GM12878 (cell line): ENCODE measurements around the gene ZMIZ1. TPM values are rescaled to one million over a fixed set of nuclear protein-coding genes. Genes with fewer than 3 reads are reported as not detected.

Experiments
- ATAC-seq: fragments of 200-7000 bp; cut with Tn5 transposase; 3 replicates; pipeline ENCODE4 v1.9.1; 2020; ENCODE audit warnings: mild to moderate bottlenecking, moderate library complexity
- BruUV-seq: library from RNA; stranded (reverse); fragments of 400-500 nt; replicated peaks from 2 replicates; lab custom pipeline; 2021; lab: Mats Ljungman, UMichigan
- CTCF ChIA-PET: fragments of 300-600 bp; sonication (Branson Sonifier 250); formaldehyde crosslinking; extraction: SDS; loops from one replicate; lab custom pipeline; 2021; ENCODE audit warnings: inconsistent platforms; lab: Yijun Ruan, JAX
- POLR2A ChIA-PET: fragments of 350-600 bp; formaldehyde crosslinking; extraction: SDS; loops from one replicate; lab custom pipeline; 2021; ENCODE audit warnings: inconsistent platforms; lab: Charles Lee
- RAD21 ChIA-PET: fragments of 300-600 bp; sonication (Branson Sonifier 250); formaldehyde crosslinking; loops from one replicate; lab custom pipeline; 2023; ENCODE audit warnings: antibody characterized with exemption; ENCODE audit not compliant: unreplicated experiment; lab: Charles Lee
- SMC1A ChIA-PET: fragments of 300-600 bp; sonication (Branson Sonifier 250); formaldehyde crosslinking; loops from one replicate; lab custom pipeline; 2023; ENCODE audit not compliant: unreplicated experiment, uncharacterized antibody; lab: Charles Lee
- DNase-seq: peaks from one replicate; pipeline ENCODE4 v3.0.0-alpha.2; 2011; ENCODE audit warnings: low read depth, low spot score
- FAIRE-seq: peaks from 3 replicates; lab custom pipeline; 2011; peaks lifted over from hg19 to GRCh38; lab: Jason Lieb, UNC
- H2AFZ ChIP-seq: 2 replicates; pipeline ENCODE4 v1.6.0; 2011; ENCODE audit warnings: low read depth, low read length, control low read depth; ENCODE audit not compliant: control insufficient read depth
- H3K27ac ChIP-seq: 2 replicates; pipeline ENCODE4 v1.5.1; 2011; ENCODE audit warnings: control low read depth; ENCODE audit not compliant: control insufficient read depth, insufficient read depth
- H3K27me3 ChIP-seq, 2 experiments: replicated peaks in 1 of 2; 2 replicates each; pipeline versions ENCODE4 v1.6.0 to v1.6.1; 2011; ENCODE audit warnings: low read length in 1 of 2; ENCODE audit not compliant: control insufficient read depth in 2 of 2, insufficient read depth in 2 of 2
- H3K36me3 ChIP-seq, 2 experiments: 2 replicates each; pipeline ENCODE4 v1.5.1; 2011; ENCODE audit warnings: low read length in 1 of 2; ENCODE audit not compliant: control insufficient read depth in 2 of 2, insufficient read depth in 2 of 2
- H3K4me1 ChIP-seq: 2 replicates; pipeline ENCODE4 v1.6.1; 2011; ENCODE audit warnings: mild to moderate bottlenecking, low read length, moderate library complexity, mixed read lengths; ENCODE audit not compliant: control insufficient read depth, insufficient read depth
- H3K4me2 ChIP-seq: 2 replicates; pipeline ENCODE4 v1.6.0; 2011; ENCODE audit warnings: control low read depth; ENCODE audit not compliant: control insufficient read depth, insufficient read depth
- H3K4me3 ChIP-seq: fragments of 200-600 bp; sonication (generic); 2 replicates; pipeline ENCODE4 v1.5.1; 2016
- H3K79me2 ChIP-seq: 2 replicates; pipeline ENCODE4 v1.6.0; 2011; ENCODE audit warnings: low read length; ENCODE audit not compliant: control insufficient read depth, insufficient read depth
- H3K9ac ChIP-seq: 2 replicates; pipeline ENCODE4 v1.8.0; 2011; ENCODE audit warnings: low read length, control low read depth, mixed read lengths; ENCODE audit not compliant: control insufficient read depth, insufficient read depth
- H3K9me3 ChIP-seq: replicated peaks from 3 replicates; pipeline ENCODE4 v1.5.1; 2011; ENCODE audit warnings: mild to moderate bottlenecking, low read length; ENCODE audit not compliant: control insufficient read depth, insufficient read depth
- H4K20me1 ChIP-seq: 2 replicates; pipeline ENCODE4 v1.6.0; 2011; ENCODE audit not compliant: control insufficient read depth, insufficient read depth
- ATF7 ChIP-seq: fragments of 450-650 bp; IDR thresholded peaks from 2 replicates; pipeline ENCODE4 v1.6.1; 2016; ENCODE audit warnings: low read depth, mild to moderate bottlenecking
- EGR1 ChIP-seq, 2 experiments: IDR thresholded peaks; 1 replicate in 1 of 2; 2 replicates in 1 of 2; pipeline ENCODE4 v1.6.1; 2011 to 2012; ENCODE audit warnings: low read depth in 2 of 2, low read length in 2 of 2, borderline replicate concordance in 1 of 2, mild to moderate bottlenecking in 1 of 2, moderate library complexity in 1 of 2
- GATAD2B ChIP-seq: fragments of 450-650 bp; conservative IDR thresholded peaks from 2 replicates; pipeline ENCODE4 v1.6.1; 2017; ENCODE audit warnings: low read depth, mild to moderate bottlenecking, moderate library complexity
- KDM1A ChIP-seq: fragments of 200-600 bp; sonication (generic); IDR thresholded peaks from 2 replicates; pipeline ENCODE4 v1.6.1; 2016; ENCODE audit warnings: borderline replicate concordance
- ZNF622 ChIP-seq: fragments of 450-650 bp; IDR thresholded peaks from 2 replicates; pipeline ENCODE4 v1.6.1; 2017; ENCODE audit warnings: mild to moderate bottlenecking, inconsistent platforms
- WGBS: methylation state at CpG from one replicate; pipeline ENCODE4 v1.1.6; 2016; ENCODE audit warnings: low lambda C conversion rate; ENCODE audit not compliant: insufficient replicate concordance, insufficient coverage; ENCODE audit errors: missing lambda C conversion rate; 5-methylcytosine and 5-hydroxymethylcytosine counted together
- in situ Hi-C: fragments of 300-500 bp; cut with MboI; formaldehyde crosslinking; loops from 9 replicates; pipeline ENCODE4 v1.14.3; 2018; ENCODE audit warnings: mixed read lengths
- intact Hi-C: fragments of 100-400 bp; cut with micrococcal nuclease; formaldehyde crosslinking; loops from one replicate; pipeline ENCODE4 v1.14.2; 2022; ENCODE audit not compliant: unreplicated experiment
- polyA plus RNA-seq, 11 experiments: library from polyadenylated mRNA; depleted of rRNA in 4 of 11; unstranded in 6 of 11; stranded (reverse) in 5 of 11; fragments of >200 nt; fragmentation: Nextera tagmentation in 4 of 11; fragmentation: Illumina TruSeq in 1 of 11; extraction: Ambion mirVana in 4 of 11; extraction: Trizol in 1 of 11; gene quantifications; 1 replicate in 1 of 11; 2 replicates in 10 of 11; pipeline versions ENCODE4 v1.2.1 to v1.2.3, GENCODE V29; 2011 to 2016; ENCODE audit warnings: inconsistent platforms in 2 of 11, missing spikeins in 2 of 11, low read depth in 1 of 11
- total RNA-seq, 4 experiments: library from RNA; depleted of rRNA in 3 of 4; stranded (reverse); fragments of >200 nt in 3 of 4; fragmentation: Illumina TruSeq in 1 of 4; extraction: Trizol in 1 of 4; gene quantifications; 2 replicates each; pipeline versions ENCODE4 v1.2.1 to v1.2.3, GENCODE V29; 2013 to 2021
- TF ChIP-seq, protein P1 (sequence below): fragments of 450-650 bp; IDR thresholded peaks from 2 replicates; pipeline ENCODE4 v1.6.1; 2017; ENCODE audit warnings: low read depth, mild to moderate bottlenecking, moderate library complexity
- TF ChIP-seq, protein P2 (sequence below): fragments of 450-650 bp; IDR thresholded peaks from 2 replicates; pipeline ENCODE4 v1.6.1; 2016; ENCODE audit warnings: mild to moderate bottlenecking
- TF ChIP-seq, protein P3 (sequence below): IDR thresholded peaks from 2 replicates; pipeline ENCODE4 v1.6.1; 2011; ENCODE audit warnings: low read depth, low read length, improper control_type of control experiment, borderline replicate concordance

Gene ZMIZ1
- total and polyA plus RNA-seq, 10 of the 15 experiments (the other 5 are each of a cell fraction or from before 2014, with no cell fraction given): 3.1 to 82.3 (median 14.9) TPM

DNA sequence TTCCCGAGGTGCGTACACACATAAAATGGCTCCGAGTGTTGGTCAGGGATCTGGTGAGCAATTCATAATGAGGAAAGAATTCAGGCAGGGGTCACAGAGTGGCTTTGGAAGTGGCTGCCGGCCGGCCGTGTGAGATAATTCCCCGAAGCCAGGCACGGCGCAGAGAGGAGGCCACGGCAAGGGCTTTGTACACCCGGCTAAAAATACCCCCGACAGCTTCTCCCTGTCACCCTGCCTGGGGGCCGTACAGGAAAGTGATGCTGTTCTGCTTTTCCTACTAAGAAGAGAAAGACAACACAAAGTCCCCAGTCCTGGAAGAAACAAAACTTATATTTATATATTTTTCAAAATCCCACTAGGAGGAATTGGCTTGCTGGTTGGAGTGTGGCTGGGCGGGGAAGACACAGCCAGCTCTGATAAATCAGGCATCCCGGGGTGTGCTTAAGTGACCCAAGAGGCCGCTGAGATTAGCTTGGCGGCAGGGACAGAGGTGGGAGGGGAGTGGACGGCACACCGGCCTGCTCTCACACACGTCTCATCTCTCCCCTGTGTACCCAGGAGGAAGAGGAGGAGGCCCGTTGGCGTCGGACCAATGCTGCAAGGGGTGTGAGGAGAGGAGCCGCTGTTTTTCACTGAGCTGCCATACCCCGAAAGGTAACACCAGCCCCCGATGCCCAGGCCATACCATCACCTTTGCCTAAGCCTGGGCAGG lies 70.5 kb downstream of the ZMIZ1 start:
- H2AFZ ChIP-seq: no peak overlapping the region
- DNase-seq (no peak), FAIRE-seq (no peak), ATAC-seq (no peak)
- H3K4me3 ChIP-seq: no peak overlapping the region
- no peaks in the 10 kb centered on the region for H3K27me3 ChIP-seq
- H3K9ac ChIP-seq: no peak overlapping the region
- in situ Hi-C loops: no loop called here
- intact Hi-C loops: no loop called here
- H4K20me1 ChIP-seq: no peaks in the 10 kb centered on the region
- WGBS: 65% methylated on average over 26 of the region's 26 CpGs
- no peak for TF ChIP-seq ZNF622
- TF ChIP-seq, protein P1, sequence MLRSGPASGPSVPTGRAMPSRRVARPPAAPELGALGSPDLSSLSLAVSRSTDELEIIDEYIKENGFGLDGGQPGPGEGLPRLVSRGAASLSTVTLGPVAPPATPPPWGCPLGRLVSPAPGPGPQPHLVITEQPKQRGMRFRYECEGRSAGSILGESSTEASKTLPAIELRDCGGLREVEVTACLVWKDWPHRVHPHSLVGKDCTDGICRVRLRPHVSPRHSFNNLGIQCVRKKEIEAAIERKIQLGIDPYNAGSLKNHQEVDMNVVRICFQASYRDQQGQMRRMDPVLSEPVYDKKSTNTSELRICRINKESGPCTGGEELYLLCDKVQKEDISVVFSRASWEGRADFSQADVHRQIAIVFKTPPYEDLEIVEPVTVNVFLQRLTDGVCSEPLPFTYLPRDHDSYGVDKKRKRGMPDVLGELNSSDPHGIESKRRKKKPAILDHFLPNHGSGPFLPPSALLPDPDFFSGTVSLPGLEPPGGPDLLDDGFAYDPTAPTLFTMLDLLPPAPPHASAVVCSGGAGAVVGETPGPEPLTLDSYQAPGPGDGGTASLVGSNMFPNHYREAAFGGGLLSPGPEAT: no peak
- TF ChIP-seq GATAD2B: no peak
- no peak for TF ChIP-seq ATF7
- no peak for TF ChIP-seq EGR1 (IDR thresholded peaks at IDR 0.05; ENCODE audit: borderline replicate concordance in 1 of 2, low read depth in 2 of 2, low read length in 2 of 2)
- TF ChIP-seq, protein P2, sequence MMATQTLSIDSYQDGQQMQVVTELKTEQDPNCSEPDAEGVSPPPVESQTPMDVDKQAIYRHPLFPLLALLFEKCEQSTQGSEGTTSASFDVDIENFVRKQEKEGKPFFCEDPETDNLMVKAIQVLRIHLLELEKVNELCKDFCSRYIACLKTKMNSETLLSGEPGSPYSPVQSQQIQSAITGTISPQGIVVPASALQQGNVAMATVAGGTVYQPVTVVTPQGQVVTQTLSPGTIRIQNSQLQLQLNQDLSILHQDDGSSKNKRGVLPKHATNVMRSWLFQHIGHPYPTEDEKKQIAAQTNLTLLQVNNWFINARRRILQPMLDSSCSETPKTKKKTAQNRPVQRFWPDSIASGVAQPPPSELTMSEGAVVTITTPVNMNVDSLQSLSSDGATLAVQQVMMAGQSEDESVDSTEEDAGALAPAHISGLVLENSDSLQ: no peak
- TF ChIP-seq, protein P3, sequence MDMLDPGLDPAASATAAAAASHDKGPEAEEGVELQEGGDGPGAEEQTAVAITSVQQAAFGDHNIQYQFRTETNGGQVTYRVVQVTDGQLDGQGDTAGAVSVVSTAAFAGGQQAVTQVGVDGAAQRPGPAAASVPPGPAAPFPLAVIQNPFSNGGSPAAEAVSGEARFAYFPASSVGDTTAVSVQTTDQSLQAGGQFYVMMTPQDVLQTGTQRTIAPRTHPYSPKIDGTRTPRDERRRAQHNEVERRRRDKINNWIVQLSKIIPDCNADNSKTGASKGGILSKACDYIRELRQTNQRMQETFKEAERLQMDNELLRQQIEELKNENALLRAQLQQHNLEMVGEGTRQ: no peak
- no peak for TF ChIP-seq KDM1A
- no TSS peak for BruUV-seq
- POLR2A ChIA-PET: no interaction called here
- H3K4me2 ChIP-seq: no peak overlapping the region
- SMC1A ChIA-PET: interaction anchor here (0.7 to 1.5 kb wide), 2 partner anchors 15 to 41 kb away, joined by 3 to 5 read pairs; no protein-coding TSS in a partner anchor
- no peaks in the 10 kb centered on the region for H3K79me2 ChIP-seq
- CTCF ChIA-PET: interaction anchor here (1.3 kb wide), 1 partner anchor 57 kb away, joined by 4 read pairs; no protein-coding TSS in a partner anchor
- no peak overlapping the region for H3K27ac ChIP-seq
- H3K4me1 ChIP-seq: peaks cover 25% of the 10 kb centered on the region
- no peaks in the 10 kb centered on the region for H3K9me3 ChIP-seq
- no peaks in the 10 kb centered on the region for H3K36me3 ChIP-seq
- RAD21 ChIA-PET: no interaction called here
